NB4 (cell line): Measurements from ENCODE around the gene BCL2L13.

Source experiments
- DNase-seq: peaks from one replicate; pipeline ENCODE4 v3.0.0; 2010; ENCODE audit warnings: low read depth
- H3K4me3 ChIP-seq: one replicate; pipeline ENCODE4 v1.5.1; 2011; ENCODE audit warnings: mild to moderate bottlenecking, low read depth, low read length, moderate library complexity
- CTCF ChIP-seq: IDR thresholded peaks from one replicate; pipeline ENCODE4 v1.5.1; 2012; ENCODE audit warnings: low read depth, low read length
- MAX ChIP-seq: IDR thresholded peaks from 2 replicates; pipeline ENCODE4 v1.6.1; 2011; ENCODE audit warnings: low read depth, low read length
- MYC ChIP-seq: IDR thresholded peaks from 2 replicates; pipeline ENCODE4 v1.6.1; 2011; ENCODE audit warnings: low read depth, low read length
- POLR2A ChIP-seq: IDR thresholded peaks from 2 replicates; pipeline ENCODE4 v1.6.1; 2011; ENCODE audit warnings: mild to moderate bottlenecking; ENCODE audit not compliant: insufficient read length; ENCODE audit errors: extremely low read depth

Gene BCL2L13

GRCh38 chr22:17769716-17770082, 131.1 kb downstream of the BCL2L13 start:
- TF ChIP-seq MAX (no peak), MYC (no peak), CTCF (no peak), POLR2A (no peak)
- no peak for DNase-seq

GRCh38 chr22:17770180-17771077, 131.9 kb downstream of the BCL2L13 start:
- DNase-seq = no peak
- TF ChIP-seq POLR2A (no peak), MYC (no peak), MAX (no peak), CTCF (no peak)
- H3K4me3 ChIP-seq = no peak overlapping the region

More at GRCh38 chr22:17769716-17770082, 131.1 kb downstream of the BCL2L13 start:
- no peak overlapping the region for H3K4me3 ChIP-seq

GRCh38 chr22:17772249-17772957, 133.8 kb downstream of the BCL2L13 start:
- DNase-seq = no peak
- peak overlapping the region; percentile 76 for H3K4me3 ChIP-seq
- TF ChIP-seq POLR2A (no peak), MAX (no peak), CTCF (no peak), MYC (no peak)

GRCh38 chr22:17772958-17773605, 134.5 kb downstream of the BCL2L13 start:
- no peak for TF ChIP-seq MYC
- TF ChIP-seq POLR2A = no peak
- no peak for TF ChIP-seq CTCF
- no peak for TF ChIP-seq MAX
- peak; percentile 51 for DNase-seq
- peak overlapping the region; percentile 76 for H3K4me3 ChIP-seq

- H3K4me3 ChIP-seq = peak overlapping the region; percentile 76
- no peak for TF ChIP-seq POLR2A
- peak; percentile 45 for TF ChIP-seq MYC
- 0 out of 2 replicates have a peak, but pooled peaks have one; percentile 16 for TF ChIP-seq MAX
- peak; percentile 74 for DNase-seq
Observed at GRCh38 chr22:17773606-17774205, 135.1 kb downstream of the BCL2L13 start.
